HG03060 (cell line): Measurements from ENCODE around the gene MED19.
A peak's percentile ranks its signal among the peaks of the same experiment; 100 is the strongest.

Source experiments
- ATAC-seq: cut with Tn5 transposase; IDR thresholded peaks from one replicate; pipeline ENCODE4 v1.9.1; 2021; ENCODE audit warnings: low read depth, moderate number of reproducible peaks; ENCODE audit not compliant: unreplicated experiment

The MED19 gene

GRCh38 chr11:57657194-57658022 lies 54.6 kb downstream of the MED19 start, which contains the start of gene CLP1:
TSS of gene CLP1 (plus strand) at chr11:57657762. CDS start at chr11:57659477, 1,715 bp downstream.
- ATAC-seq = peak; percentile 100

GRCh38 chr11:57656885-57657193 lies 55.2 kb downstream of the MED19 start:
- no peak for ATAC-seq
